Myometrial cell (primary cell): ENCODE measurements around the gene GCGR. TPM values are rescaled to one million over a fixed set of nuclear protein-coding genes. Genes with fewer than 3 reads are reported as not detected.

Experiments used
- total RNA-seq: library from RNA; depleted of rRNA; stranded (reverse); fragments of >200 nt; gene quantifications from 2 replicates; pipeline ENCODE4 v1.2.3, GENCODE V29; 2015

Gene GCGR
- total RNA-seq = not detected in 2 replicates

DNA sequence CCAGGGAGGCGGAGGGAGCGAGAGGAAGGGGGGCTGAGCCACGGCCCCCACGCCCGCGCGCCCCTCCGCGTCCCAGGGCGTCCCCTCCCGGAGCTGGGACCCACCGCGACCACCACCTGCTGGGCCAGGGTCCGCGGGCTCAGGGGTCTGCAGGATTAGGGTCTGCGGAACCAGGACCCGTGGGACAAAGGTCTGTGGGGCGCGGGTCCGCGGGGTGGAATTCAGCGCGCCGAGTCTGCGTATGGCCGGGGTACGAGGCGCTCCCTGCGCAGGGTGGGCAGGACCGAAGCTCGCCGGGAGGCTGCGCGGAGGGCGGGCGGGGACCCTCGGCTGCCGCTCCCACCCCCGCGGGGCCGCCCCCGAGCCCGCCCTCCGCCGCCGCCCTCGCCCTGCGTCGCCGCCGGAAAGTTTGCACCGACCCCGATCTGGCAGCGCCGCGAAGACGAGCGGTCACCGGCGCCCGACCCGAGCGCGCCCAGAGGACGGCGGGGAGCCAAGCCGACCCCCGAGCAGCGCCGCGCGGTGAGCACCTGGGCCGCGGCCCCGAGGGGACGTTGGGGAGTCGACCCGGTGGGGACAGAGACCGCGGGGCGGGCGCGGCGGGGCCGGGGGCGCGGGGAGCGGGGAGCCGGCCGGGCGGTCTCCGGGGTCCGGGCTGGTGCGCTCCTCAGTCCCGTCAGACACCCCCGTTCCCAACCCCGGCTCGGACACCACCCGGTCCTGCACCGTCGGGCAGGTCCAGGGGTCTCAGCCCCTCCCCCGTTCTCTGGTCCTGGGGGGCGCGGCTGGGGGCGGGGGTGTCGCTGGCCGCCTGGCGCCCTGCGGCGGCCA, at the start of gene GCGR:
GCGR (plus strand) TSS at position 423 of the 831 bp plus-strand sequence. CDS start 4,869 bp downstream, outside the sequence.

DNA sequence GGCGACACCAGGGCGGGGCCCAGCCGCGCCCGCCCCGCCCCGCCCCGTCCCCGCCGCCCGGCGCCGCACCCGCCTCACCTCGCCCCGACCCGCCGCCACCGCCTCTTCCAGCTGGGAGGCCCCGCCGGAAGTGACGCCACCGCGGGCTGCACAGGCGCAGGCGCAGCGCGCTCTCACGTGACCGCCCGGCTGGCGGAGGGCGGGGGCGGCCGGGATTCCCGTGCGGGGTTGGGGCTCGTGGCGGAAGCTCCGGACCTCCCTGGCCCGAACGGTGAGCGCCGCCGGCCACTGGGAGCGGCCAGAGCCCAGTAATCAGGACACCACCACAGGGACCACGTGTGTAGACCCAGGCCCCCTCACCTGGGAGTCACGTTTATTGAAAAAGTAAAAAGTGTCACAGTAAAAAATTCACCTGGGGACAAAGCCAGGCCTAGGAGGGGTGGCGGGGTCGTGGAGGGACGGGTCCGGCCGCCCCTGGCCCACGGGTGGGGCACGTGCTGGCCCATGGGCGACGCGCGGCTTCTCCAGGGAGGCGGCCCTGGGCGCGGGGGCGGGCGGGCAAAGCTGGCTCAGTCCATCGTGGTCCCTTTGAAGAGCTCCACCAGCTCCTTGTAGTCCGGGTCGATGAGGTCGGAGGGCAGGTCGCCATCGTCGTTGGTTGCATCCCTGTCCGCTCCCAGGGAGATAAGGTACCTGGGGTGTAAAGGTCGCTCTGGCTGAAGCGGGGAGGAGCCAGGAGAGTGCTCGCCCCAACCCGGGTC, 29.4 kb downstream of the GCGR start, which contains the start of gene MCRIP1:
MCRIP1 (minus strand) TSS at position 132 of the 761 bp plus-strand sequence. CDS start 8,785 bp downstream, outside the sequence.

DNA sequence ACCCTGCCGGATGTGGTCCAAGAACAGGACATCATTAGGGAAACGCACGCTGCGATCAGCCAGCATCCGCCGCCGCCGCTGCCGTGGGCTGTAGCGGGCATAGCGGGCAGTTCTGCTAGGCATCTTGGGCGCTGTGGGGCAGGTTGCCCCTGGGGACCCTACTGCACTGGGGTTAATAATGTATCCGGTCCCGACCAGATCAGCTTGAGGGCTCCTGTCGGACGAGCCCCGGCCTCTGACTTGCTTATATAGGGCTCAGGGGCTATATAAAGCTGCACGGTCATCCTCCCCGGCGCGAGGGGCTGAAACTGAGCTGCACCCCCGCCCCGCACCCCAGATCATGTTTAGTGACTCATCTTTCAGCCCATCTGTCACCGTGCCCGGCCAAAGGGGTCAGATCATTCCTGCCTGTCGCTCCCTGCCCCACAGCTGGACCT, 30.9 kb downstream of the GCGR start, which contains the start of gene PPP1R27:
PPP1R27 (minus strand) TSS at position 220 of the 437 bp plus-strand sequence; CDS start at position 123, 97 bp downstream.

DNA sequence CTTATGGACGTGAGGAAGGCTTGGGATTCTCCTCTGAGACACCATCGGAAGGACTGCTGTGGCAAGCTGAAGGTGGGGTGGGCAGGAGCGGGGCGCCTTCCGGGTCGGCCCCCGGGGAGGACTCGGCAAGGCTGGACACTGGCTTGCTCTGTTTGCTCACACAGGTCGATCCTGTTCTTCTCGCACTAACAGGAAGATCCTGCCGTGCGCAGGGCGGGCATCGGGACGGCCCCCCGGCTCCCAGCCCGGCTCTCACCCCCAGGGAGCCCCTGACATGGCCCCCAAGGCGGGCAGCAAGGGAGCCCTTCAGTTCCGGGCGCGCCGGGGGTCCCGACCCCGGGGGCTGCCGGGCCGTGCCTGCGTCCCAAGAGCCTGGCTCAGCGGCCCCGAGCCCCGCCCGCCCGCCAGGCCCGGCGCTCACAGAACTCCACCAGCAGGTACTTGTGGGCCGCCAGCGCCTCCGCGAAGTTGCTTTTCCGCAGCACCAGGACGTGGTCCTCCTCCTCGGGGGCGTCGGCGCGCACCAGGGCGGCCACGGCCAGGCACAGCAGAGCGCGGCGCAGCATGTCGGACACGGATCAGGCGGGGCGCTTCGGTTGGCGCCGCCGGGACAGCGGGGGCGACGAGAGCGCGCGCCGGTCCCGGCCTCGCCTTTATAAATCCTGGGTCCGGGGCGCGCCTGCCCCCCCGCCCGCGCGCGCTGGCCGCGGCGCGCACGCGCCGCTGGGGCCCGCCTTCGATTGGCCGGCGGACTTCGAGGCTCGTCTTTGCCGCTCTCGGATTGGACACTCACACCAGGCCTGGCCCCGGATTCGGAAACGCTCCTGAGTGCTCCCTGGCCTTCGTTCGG, 56.2 kb downstream of the GCGR start, which contains the start of gene P4HB:
P4HB (minus strand) TSS at position 630 of the 850 bp plus-strand sequence; CDS start at position 566, 64 bp downstream.

Other genes starting within 250 kb of the GCGR start
- gene NPLOC4, start 167.0 kb upstream of the GCGR start, total RNA-seq = 63.8 and 70.1 TPM in 2 replicates
- gene TSPAN10, start 167.0 kb upstream of the GCGR start, total RNA-seq = 1.9 and 2.0 TPM in 2 replicates
- 1.2 and 3.2 TPM in 2 replicates for gene PDE6G, start 147.6 kb upstream of the GCGR start, total RNA-seq
- 50.7 and 58.1 TPM in 2 replicates for gene OXLD1, start 137.5 kb upstream of the GCGR start, total RNA-seq
- 11.8 and 17.7 TPM in 2 replicates for gene CCDC137, start 137.4 kb upstream of the GCGR start, total RNA-seq
- 37.7 and 46.4 TPM in 2 replicates for gene ARL16, start 120.4 kb upstream of the GCGR start, total RNA-seq
- gene HGS, start 120.1 kb upstream of the GCGR start, total RNA-seq = 88.8 and 125 TPM in 2 replicates
- gene MRPL12, start 100.8 kb upstream of the GCGR start, total RNA-seq = 80.1 and 94.3 TPM in 2 replicates
- 12.7 and 23.0 TPM in 2 replicates for gene SLC25A10, start 91.9 kb upstream of the GCGR start, total RNA-seq
- 103 and 127 TPM in 2 replicates for gene MCRIP1, start 29.1 kb downstream of the GCGR start, total RNA-seq
- not detected in 2 replicates for gene PPP1R27, start 30.9 kb downstream of the GCGR start, total RNA-seq
- gene P4HB, start 56.4 kb downstream of the GCGR start, total RNA-seq = 1,723 and 2,500 TPM in 2 replicates
- 282 and 361 TPM in 2 replicates for gene ARHGDIA, start 67.2 kb downstream of the GCGR start, total RNA-seq
- 235 and 249 TPM in 2 replicates for gene ALYREF, start 87.4 kb downstream of the GCGR start, total RNA-seq
- 273 and 321 TPM in 2 replicates for gene ANAPC11, start 87.6 kb downstream of the GCGR start, total RNA-seq
- under 0.01 TPM in 1 of 2 replicates, not detected in the other for gene NPB, start 98.1 kb downstream of the GCGR start, total RNA-seq
- 131 and 163 TPM in 2 replicates for gene PCYT2, start 107.2 kb downstream of the GCGR start, total RNA-seq
- gene SIRT7, start 114.0 kb downstream of the GCGR start, total RNA-seq = 23.7 and 27.7 TPM in 2 replicates
- 8.3 and 8.4 TPM in 2 replicates for gene MAFG, start 123.6 kb downstream of the GCGR start, total RNA-seq
- 183 and 184 TPM in 2 replicates for gene PYCR1, start 133.2 kb downstream of the GCGR start, total RNA-seq
- not detected in 2 replicates for gene MYADML2, start 143.1 kb downstream of the GCGR start, total RNA-seq
- not detected in 2 replicates for gene NOTUM, start 157.0 kb downstream of the GCGR start, total RNA-seq
- 28.0 and 32.1 TPM in 2 replicates for gene ASPSCR1, start 173.5 kb downstream of the GCGR start, total RNA-seq
- gene CENPX, start 218.7 kb downstream of the GCGR start, total RNA-seq = 121 and 149 TPM in 2 replicates
- 16.4 and 20.4 TPM in 2 replicates for gene LRRC45, start 219.2 kb downstream of the GCGR start, total RNA-seq
- gene RAC3, start 227.5 kb downstream of the GCGR start, total RNA-seq = 27.1 and 38.8 TPM in 2 replicates
- gene DCXR, start 233.5 kb downstream of the GCGR start, total RNA-seq = 180 and 192 TPM in 2 replicates
- 63.3 and 67.2 TPM in 2 replicates for gene RFNG, start 247.7 kb downstream of the GCGR start, total RNA-seq
- 179 and 206 TPM in 2 replicates for gene GPS1, start 247.7 kb downstream of the GCGR start, total RNA-seq